Skeletal muscle satellite cell (primary cell): ENCODE measurements around the gene GUCA2B.

ENCODE experiments used
- H3K27me3 ChIP-seq: 2 replicates; pipeline ENCODE4 v1.7.0; 2013; ENCODE audit warnings: low read length; ENCODE audit not compliant: control insufficient read depth, insufficient read depth
- H3K36me3 ChIP-seq: 2 replicates; pipeline ENCODE4 v1.7.0; 2013; ENCODE audit warnings: mild to moderate bottlenecking, control low read depth, low read length; ENCODE audit not compliant: insufficient read depth
- H3K4me1 ChIP-seq: 2 replicates; pipeline ENCODE4 v1.7.0; 2013; ENCODE audit warnings: low read length; ENCODE audit not compliant: control insufficient read depth, insufficient read depth
- H3K4me2 ChIP-seq: 2 replicates; pipeline ENCODE4 v1.7.0; 2013; ENCODE audit warnings: mild to moderate bottlenecking, low read length
- H3K4me3 ChIP-seq: 2 replicates; pipeline ENCODE4 v1.7.0; 2013; ENCODE audit warnings: low read length
- H3K9ac ChIP-seq: 2 replicates; pipeline ENCODE4 v1.7.0; 2013; ENCODE audit warnings: mild to moderate bottlenecking, low read depth, low read length, moderate library complexity
- H3K9me3 ChIP-seq: replicated peaks from 2 replicates; pipeline ENCODE4 v1.7.0; 2013; ENCODE audit warnings: mild to moderate bottlenecking, control low read depth, low read length

GUCA2B gene

GRCh38 chr1:42157667-42158066 lies 4.5 kb downstream of the GUCA2B start:
- H3K27me3 ChIP-seq: peaks cover 14% of the 10 kb centered on the region
- H3K4me3 ChIP-seq: no peak overlapping the region
- no peak overlapping the region for H3K4me2 ChIP-seq
- H3K9ac ChIP-seq: no peak overlapping the region
- no peaks in the 10 kb centered on the region for H3K9me3 ChIP-seq
- H3K36me3 ChIP-seq: no peaks in the 10 kb centered on the region
- H3K4me1 ChIP-seq: no peaks in the 10 kb centered on the region

GRCh38 chr1:42158189-42158588 lies 5.0 kb downstream of the GUCA2B start:
- Histone ChIP-seq H3K9ac (no peak overlapping the region), H3K4me3 (no peak overlapping the region), H3K36me3 (no peaks in the 10 kb centered on the region), H3K4me1 (no peaks in the 10 kb centered on the region), H3K27me3 (peaks cover 12% of the 10 kb centered on the region), H3K9me3 (no peaks in the 10 kb centered on the region), H3K4me2 (no peak overlapping the region)

GRCh38 chr1:42162181-42162580 lies 9.0 kb downstream of the GUCA2B start:
- Histone ChIP-seq H3K9ac (no peak overlapping the region), H3K4me3 (no peak overlapping the region), H3K27me3 (peaks cover 9% of the 10 kb centered on the region), H3K4me1 (peaks cover 3% of the 10 kb centered on the region), H3K4me2 (no peak overlapping the region), H3K9me3 (no peaks in the 10 kb centered on the region), H3K36me3 (no peaks in the 10 kb centered on the region)

GRCh38 chr1:42163114-42163513 lies 9.9 kb downstream of the GUCA2B start:
- no peak overlapping the region for H3K4me3 ChIP-seq
- H3K27me3 ChIP-seq: peaks cover 9% of the 10 kb centered on the region
- H3K4me1 ChIP-seq: peaks cover 3% of the 10 kb centered on the region
- no peak overlapping the region for H3K9ac ChIP-seq
- H3K9me3 ChIP-seq: no peaks in the 10 kb centered on the region
- no peaks in the 10 kb centered on the region for H3K36me3 ChIP-seq
- no peak overlapping the region for H3K4me2 ChIP-seq

DNA sequence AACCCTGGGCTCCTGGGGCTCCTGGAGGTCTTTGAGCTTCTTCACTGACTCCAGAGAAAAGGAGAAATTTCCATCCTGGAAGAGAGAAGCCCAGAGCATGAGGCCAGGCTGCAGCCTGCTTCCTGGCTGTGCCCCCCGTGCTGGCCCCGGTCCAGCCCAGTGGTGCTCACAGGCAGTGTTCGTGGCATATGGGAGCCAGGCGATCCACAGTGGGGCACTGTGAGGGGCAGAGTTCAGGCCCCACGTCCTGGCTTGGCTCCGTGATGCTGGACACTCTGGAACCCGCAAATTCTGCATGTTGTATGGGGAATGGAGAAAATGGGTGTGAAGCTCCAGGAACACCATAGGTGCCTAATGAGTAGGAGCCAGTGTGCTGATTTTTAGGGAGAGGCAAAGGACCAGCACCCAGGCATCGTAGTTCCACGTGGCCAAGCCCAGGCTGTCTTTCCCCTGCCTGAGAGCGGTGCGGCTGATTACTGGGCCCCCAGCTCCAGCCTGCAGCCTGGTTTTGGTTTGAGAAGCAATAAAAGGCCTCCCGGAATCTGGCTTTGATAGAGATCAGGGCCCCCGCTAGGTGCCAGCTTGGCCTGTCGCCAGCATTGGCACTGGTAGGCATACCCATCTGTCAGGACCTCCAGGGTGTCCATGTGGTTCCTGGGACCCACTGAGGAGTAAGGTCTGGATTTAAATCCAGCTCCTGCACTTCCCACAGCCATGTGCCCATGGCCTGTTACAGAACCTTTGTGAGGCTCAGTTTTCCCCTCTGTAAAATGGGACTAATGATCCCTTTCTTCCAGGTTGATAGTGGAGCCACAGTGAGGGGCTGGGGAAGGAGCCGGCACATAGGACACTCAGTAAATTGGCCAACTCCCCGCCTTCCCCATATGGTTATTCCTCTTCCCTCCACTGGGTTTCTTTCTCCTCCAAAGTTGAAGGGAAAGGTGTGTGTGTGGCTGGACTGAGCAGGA lies 10.6 kb downstream of the GUCA2B start:
- H3K4me3 ChIP-seq: no peak overlapping the region
- H3K4me1 ChIP-seq: peaks cover 3% of the 10 kb centered on the region
- no peak overlapping the region for H3K9ac ChIP-seq
- H3K36me3 ChIP-seq: no peaks in the 10 kb centered on the region
- H3K9me3 ChIP-seq: no peaks in the 10 kb centered on the region
- H3K4me2 ChIP-seq: no peak overlapping the region
- H3K27me3 ChIP-seq: peaks cover 9% of the 10 kb centered on the region

DNA sequence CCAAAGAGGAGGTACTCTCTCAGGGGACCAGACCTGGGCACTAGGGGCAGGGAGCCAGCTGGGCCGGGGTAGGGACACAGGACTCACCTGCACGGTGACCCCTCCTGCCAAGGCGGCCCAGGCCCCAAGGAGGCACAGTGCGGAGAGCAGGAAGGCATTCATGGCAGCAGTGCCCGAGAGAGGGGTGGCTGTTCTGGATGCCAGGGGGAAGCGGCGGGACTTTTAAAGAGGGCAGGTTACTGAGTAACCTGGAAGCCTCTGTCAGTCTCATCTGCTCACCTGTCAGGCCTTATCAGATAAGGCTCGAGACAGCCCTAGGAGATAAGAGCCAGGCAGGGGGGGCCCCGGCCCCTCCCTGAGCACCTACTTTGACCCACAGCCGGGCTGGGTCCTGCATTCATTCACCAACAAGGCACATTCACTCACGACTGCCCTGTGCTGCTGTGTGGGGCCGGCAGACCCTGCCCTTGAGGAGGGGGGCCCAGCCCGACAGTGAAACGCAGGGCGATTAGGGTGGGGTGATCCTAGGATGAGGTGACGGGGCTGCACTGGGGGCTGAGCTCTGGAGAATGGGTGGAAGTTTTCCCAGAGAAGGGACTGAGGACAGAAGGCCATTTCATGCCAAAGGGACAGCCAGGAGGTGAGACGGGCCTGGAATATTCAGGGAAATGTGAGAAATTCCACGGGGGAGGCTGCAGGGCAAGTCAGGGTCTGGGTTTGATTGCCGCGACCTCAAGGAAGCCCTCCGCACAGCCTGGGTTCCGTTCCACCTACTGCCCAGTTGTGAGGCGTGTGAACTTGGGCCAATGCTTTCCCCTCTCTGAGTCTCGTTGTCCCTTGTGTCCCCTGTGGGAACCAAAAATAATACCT lies 11.6 kb downstream of the GUCA2B start, which contains the start of gene GUCA2A:
GUCA2A (minus strand) TSS at position 195 of the 870 bp plus-strand sequence; CDS start at position 162, 33 bp downstream.
- H3K4me2 ChIP-seq: no peak within 1 kb of the TSS
- H3K36me3 ChIP-seq: no peaks in the 10 kb centered on the region
- H3K27me3 ChIP-seq: peaks cover 3% of the 10 kb centered on the region
- no peak within 1 kb of the TSS for H3K9ac ChIP-seq
- H3K9me3 ChIP-seq: no peaks in the 10 kb centered on the region
- H3K4me3 ChIP-seq: no peak within 1 kb of the TSS
- H3K4me1 ChIP-seq: peaks cover 3% of the 10 kb centered on the region

DNA sequence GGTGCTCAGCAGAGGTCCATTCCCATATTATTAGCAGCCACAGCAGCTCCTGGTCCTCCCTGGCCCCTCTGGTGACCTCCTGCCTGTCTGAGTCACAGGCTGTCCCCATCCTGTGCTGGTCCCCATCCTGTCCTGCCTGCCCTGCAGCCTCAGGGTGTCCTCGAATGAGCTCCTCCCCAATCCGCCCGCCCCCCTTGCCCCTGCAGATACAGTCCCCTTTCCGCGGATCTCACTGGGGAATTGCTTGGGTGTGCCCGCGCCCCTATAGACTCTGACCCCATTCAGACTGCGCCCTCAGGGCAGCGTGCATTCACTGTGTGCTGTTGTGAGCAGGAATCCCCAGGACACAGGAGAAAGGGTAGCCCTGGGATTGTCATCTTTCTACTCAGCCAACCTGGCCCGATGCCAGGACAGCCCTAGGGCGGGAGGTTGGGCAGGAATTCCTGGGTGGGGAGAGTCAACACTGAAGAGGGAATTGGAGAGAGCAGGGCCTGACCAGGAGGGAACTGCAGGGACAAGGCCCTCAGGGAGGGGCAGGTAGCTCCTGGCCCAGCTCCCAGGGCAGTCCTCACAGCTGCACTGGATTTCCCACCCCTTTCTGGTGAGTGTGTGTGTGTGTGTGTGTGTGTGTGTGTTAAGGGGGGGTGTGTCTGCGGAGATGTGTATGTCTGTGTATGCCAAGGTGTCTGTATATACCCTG lies 12.5 kb downstream of the GUCA2B start:
- Histone ChIP-seq H3K4me3 (no peak overlapping the region), H3K4me1 (peaks cover 3% of the 10 kb centered on the region), H3K36me3 (no peaks in the 10 kb centered on the region), H3K9me3 (no peaks in the 10 kb centered on the region), H3K4me2 (no peak overlapping the region), H3K27me3 (peaks cover 3% of the 10 kb centered on the region), H3K9ac (no peak overlapping the region)

GRCh38 chr1:42167611-42168390 lies 14.6 kb downstream of the GUCA2B start:
- no peaks in the 10 kb centered on the region for H3K27me3 ChIP-seq
- H3K4me2 ChIP-seq: no peak overlapping the region
- H3K36me3 ChIP-seq: no peaks in the 10 kb centered on the region
- no peak overlapping the region for H3K4me3 ChIP-seq
- peaks cover 3% of the 10 kb centered on the region for H3K4me1 ChIP-seq
- H3K9ac ChIP-seq: no peak overlapping the region
- H3K9me3 ChIP-seq: no peaks in the 10 kb centered on the region

DNA sequence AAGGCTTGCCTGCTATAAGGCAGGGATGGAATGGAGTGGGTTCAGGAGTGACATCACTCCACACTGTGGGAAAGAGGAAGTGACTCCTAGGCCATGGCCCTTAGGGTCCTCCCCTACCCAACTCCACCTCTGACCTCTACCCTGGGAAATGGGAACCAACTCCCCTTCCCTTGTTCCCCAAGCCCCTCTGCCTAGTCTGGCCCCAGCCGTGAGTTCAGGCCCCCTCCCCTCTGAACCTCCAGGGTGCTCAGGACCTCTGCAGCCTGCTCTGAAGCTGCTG lies 15.1 kb downstream of the GUCA2B start:
- H3K9me3 ChIP-seq: no peaks in the 10 kb centered on the region
- no peak overlapping the region for H3K9ac ChIP-seq
- no peaks in the 10 kb centered on the region for H3K36me3 ChIP-seq
- H3K4me2 ChIP-seq: no peak overlapping the region
- H3K4me3 ChIP-seq: no peak overlapping the region
- no peaks in the 10 kb centered on the region for H3K27me3 ChIP-seq
- H3K4me1 ChIP-seq: peaks cover 3% of the 10 kb centered on the region

DNA sequence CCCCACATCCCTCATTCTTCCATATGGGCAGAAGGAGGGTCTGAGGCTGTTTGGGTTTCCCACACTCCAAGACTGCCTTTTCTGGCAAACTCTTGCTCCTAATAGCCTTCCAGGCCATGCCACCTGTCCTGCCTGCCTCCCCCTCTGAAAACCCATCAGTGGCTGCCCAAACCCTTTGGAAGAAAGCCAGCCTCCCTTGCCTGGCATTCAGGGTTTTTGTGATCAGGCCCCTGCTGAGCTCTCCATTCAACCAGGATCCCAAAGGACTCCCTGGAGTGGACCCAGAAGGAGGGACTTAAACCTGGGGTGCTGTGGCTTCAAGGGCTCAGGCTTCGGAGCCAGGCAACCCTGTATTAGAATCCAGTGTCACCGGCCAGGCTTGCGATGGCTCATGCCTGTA lies 15.6 kb downstream of the GUCA2B start:
- H3K9me3 ChIP-seq: no peaks in the 10 kb centered on the region
- no peak overlapping the region for H3K9ac ChIP-seq

More for the DNA sequence above, 15.6 kb downstream of the GUCA2B start:
- H3K4me3 ChIP-seq: no peak overlapping the region
- no peaks in the 10 kb centered on the region for H3K27me3 ChIP-seq
- no peak overlapping the region for H3K4me2 ChIP-seq
- peaks cover 3% of the 10 kb centered on the region for H3K4me1 ChIP-seq
- no peaks in the 10 kb centered on the region for H3K36me3 ChIP-seq
